CD4-positive, alpha-beta T cell treated with Interleukin-15 for 4 hours (primary cell): Measurements from ENCODE around the gene MDH2.
A peak's percentile ranks its signal among the peaks of the same experiment; 100 is the strongest.
"Not testable (repeated sequence)": the region's sequence is repeated elsewhere in the genome, so short reads cannot be mapped to it uniquely, and the experiment has no call there.

Experiments
- DNase-seq: peaks from one replicate; pipeline ENCODE4 v3.0.0-alpha.2; 2020; ENCODE audit warnings: low spot score

Gene MDH2

GRCh38 chr7:76047305-76047810 is 548 bp upstream of the MDH2 start:
- no peak for DNase-seq

GRCh38 chr7:76048668-76048988 is 722 bp downstream of the MDH2 start:
- peak; percentile 3 for DNase-seq

GRCh38 chr7:76049295-76049694 is 1.4 kb downstream of the MDH2 start:
- DNase-seq: no peak

DNA sequence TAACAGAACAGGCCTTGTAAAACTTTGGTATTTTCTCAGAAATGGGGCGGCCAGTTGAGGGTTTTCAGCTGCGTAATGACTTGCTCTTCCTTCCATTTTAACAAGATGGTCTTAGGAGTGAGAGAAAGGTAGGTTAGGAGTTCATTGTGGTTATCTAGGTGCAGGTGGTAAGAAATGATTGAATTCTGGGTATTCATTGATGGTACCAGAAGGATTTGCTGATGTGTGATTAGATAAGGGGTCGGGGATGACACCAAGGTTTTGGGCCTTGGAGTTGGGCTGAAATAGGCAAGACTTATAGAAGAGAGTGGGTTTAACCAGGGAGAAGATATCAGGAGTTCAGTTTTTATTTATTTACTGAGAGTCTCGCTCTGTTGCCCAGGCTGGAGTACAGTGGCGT is 2.6 kb downstream of the MDH2 start:
- no peak for DNase-seq

DNA sequence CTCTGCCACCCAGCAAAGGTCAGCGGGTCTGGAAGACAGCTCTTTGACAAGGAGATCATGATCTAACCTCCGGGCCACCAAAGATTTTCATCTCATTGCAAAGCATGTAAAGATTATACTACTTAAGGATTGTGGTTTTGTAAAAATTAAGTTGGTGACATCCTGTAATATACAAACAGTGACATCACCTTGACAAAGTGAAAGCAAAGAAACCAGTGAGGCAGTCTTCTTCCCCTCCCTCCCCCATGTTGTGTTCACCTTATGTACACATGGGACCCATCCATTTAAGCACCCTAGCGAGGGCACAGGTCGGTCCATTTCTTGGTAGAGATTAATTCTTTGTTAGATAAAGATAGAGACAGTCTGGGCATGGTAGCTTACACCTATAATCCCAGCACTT is 3.9 kb downstream of the MDH2 start:
- DNase-seq: peak; percentile 35

DNA sequence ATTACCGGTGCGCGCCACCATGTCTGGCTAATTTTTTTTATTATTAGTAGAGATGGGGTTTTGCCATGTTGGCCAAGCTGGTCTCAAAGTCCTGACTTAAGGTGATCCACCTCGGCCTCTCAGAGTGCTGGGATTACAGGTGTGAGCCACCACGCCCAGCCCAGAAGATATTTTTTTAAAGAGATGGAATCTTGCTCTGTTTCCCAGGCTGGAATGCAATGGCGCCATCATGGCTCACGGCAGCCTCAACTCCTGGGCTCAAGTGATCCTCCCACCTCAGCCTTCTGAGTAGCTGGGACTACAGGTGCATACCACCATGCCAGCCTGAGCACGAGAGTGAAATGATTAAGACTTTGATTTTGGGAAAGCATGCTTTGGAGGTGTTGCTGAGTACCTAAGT is 4.8 kb downstream of the MDH2 start:
- not testable (repeated sequence) for DNase-seq

GRCh38 chr7:76053461-76053860 is 5.6 kb downstream of the MDH2 start:
- no peak for DNase-seq

- DNase-seq: no peak
Measured at GRCh38 chr7:76054123-76055120, 6.5 kb downstream of the MDH2 start.

- no peak for DNase-seq
Measured at GRCh38 chr7:76056241-76056640, 8.3 kb downstream of the MDH2 start.

- no peak for DNase-seq
Measured at GRCh38 chr7:76057103-76057812, 9.4 kb downstream of the MDH2 start.

DNA sequence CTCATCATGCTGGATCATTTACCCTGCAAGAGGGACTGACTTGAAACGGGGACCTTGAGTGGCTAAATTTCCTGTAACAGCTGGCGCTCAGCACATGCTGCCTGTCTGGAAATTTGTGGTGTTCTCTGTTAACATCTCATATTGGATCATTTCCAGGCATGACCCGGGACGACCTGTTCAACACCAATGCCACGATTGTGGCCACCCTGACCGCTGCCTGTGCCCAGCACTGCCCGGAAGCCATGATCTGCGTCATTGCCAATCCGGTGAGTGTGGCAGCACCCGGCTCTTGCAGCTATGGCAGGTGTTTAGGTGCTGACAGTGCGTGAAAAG is 9.9 kb downstream of the MDH2 start:
- no peak for DNase-seq

DNA sequence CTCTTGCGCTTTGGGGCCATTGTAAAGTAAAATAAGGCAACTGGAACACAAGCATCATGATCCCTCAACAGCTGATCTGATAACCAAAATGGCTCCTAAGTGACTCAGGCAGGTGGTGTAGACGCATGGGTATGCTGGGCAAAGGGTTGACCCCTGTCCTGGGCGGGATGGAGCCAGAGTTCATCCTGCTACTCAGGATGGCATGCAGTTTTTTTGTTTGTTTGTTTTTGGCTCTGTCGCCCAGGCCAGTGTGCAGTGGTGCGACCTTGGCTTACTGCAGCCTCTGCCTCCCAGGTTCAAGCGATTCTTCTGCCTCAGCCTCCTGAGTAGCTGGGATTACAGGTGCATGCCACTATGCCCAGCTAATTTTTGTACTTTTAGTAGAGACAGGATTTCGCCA is 10.8 kb downstream of the MDH2 start:
- DNase-seq: not testable (repeated sequence)

GRCh38 chr7:76060842-76061241 is 12.9 kb downstream of the MDH2 start:
- no peak for DNase-seq

GRCh38 chr7:76062254-76062653 is 14.3 kb downstream of the MDH2 start:
- no peak for DNase-seq

DNA sequence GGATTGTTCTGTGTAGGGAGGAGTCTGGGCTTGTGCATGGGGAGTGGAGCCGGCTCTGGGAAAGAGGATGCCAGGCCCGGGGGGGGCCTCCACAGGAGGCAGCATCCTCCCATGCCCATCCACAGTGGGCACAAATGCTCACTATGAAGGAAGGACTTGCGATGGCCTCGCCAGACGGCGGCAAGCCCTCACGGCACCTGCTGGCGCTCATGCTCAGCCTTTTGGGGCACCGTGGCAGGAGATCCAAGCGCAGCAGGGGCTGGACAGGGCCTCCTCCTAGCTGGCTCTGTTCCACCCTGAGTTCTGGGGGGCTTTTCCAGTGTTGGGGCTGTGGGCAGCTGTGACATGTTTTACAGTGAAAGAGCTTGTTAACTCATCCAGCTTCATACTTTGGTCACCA is 15.2 kb downstream of the MDH2 start:
- DNase-seq: no peak

DNA sequence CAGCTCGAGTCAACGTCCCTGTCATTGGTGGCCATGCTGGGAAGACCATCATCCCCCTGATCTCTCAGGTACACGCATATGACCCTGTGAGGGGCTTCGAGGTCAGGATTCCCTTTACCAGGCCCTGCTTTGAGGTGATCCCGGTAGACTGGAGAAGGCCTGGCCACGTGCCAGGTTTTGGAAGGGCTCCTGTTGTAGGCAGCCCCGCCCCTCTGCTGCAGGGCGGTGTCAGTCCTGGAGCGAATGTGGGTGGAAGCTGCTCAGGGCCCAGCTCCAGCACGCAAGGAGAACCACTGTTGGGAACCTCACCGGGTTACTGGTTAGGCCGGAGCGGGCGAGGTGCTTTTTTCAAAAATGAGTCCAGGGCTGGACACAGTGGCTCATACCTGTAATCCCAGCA is 15.6 kb downstream of the MDH2 start:
- DNase-seq: no peak

DNA sequence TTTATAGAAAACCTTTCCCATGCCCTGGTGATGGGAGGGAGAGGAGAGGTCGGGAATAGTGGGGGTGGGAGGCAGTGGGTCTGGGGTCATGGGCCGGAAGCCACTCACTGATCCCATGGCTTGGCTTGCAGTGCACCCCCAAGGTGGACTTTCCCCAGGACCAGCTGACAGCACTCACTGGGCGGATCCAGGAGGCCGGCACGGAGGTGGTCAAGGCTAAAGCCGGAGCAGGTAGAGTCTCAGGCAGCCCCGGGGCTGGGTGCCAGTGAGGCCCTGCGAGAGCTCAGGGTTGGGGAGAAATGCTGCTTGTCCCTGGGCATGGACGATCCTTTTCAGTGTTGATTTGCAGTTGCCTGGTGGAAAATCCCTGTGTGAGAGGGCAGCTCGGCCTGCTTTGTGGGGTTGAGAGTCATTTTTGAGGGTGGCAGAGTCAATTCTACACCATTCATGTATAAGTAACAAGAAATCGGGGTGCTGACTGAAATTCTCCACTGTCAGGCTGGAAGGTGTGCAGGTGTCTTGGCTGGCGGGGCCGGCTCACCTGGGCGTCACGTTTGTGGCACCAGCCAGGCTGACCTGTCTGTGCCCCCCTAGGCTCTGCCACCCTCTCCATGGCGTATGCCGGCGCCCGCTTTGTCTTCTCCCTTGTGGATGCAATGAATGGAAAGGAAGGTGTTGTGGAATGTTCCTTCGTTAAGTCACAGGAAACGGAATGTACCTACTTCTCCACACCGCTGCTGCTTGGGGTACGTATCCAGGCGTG is 16.5 kb downstream of the MDH2 start:
- DNase-seq: no peak

- DNase-seq: no peak
Measured at GRCh38 chr7:76065016-76065612, 17.2 kb downstream of the MDH2 start.

- no peak for DNase-seq
Measured at GRCh38 chr7:76066716-76067503, 19.0 kb downstream of the MDH2 start.

DNA sequence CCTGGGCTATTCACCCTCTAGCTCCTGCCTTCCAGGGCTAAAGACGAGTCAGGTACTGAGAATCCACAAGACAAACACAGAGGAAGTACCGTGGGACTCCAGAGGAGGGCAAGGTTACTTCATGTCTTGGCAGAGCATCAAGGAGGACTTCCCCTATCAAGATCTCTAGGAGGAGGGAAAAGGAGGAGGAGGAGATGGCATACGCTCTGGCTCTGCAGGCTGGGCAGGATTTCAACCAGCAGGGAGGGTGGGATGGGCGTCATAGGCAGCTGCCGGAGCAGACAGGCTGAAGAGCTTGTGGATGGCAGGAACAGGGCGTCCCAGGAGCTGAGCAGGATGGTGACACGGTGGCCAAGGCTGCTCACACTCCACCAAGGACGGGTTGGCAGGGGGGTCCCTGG is 21.3 kb downstream of the MDH2 start:
- DNase-seq: no peak
